GM21825 (cell line): Measurements from ENCODE around the gene FHL2.

Experiments used
- ATAC-seq: cut with Tn5 transposase; IDR thresholded peaks from one replicate; pipeline ENCODE4 v1.9.1; 2021; ENCODE audit warnings: mild to moderate bottlenecking, moderate library complexity; ENCODE audit not compliant: unreplicated experiment

Gene FHL2

GRCh38 chr2:105422801-105423200 is 23.9 kb upstream of the FHL2 start:
- no peak for ATAC-seq

GRCh38 chr2:105421053-105421452 is 22.2 kb upstream of the FHL2 start:
- ATAC-seq: no peak

GRCh38 chr2:105418522-105418921 is 19.7 kb upstream of the FHL2 start:
- no peak for ATAC-seq

GRCh38 chr2:105417857-105418436 is 19.1 kb upstream of the FHL2 start:
- ATAC-seq: no peak

- no peak for ATAC-seq
Measured at GRCh38 chr2:105416156-105416555, 17.3 kb upstream of the FHL2 start.

GRCh38 chr2:105415007-105415406 is 16.2 kb upstream of the FHL2 start:
- no peak for ATAC-seq

- ATAC-seq: no peak
Measured at GRCh38 chr2:105413206-105413605, 14.4 kb upstream of the FHL2 start.

- no peak for ATAC-seq
Measured at GRCh38 chr2:105412584-105412983, 13.7 kb upstream of the FHL2 start.

GRCh38 chr2:105411720-105412407 is 13.0 kb upstream of the FHL2 start:
- ATAC-seq: no peak

GRCh38 chr2:105410554-105410953 is 11.7 kb upstream of the FHL2 start:
- ATAC-seq: no peak

- no peak for ATAC-seq
Measured at GRCh38 chr2:105409717-105410116, 10.9 kb upstream of the FHL2 start.

GRCh38 chr2:105407946-105408743 is 9.3 kb upstream of the FHL2 start:
- no peak for ATAC-seq

GRCh38 chr2:105406221-105406620 is 7.4 kb upstream of the FHL2 start:
- ATAC-seq: no peak

GRCh38 chr2:105405291-105405690 is 6.4 kb upstream of the FHL2 start:
- ATAC-seq: no peak

GRCh38 chr2:105404736-105405135 is 5.9 kb upstream of the FHL2 start:
- ATAC-seq: no peak

- no peak for ATAC-seq
Measured at GRCh38 chr2:105403783-105404698, 5.2 kb upstream of the FHL2 start.

- no peak for ATAC-seq
Measured at GRCh38 chr2:105403241-105403782, 4.5 kb upstream of the FHL2 start.

GRCh38 chr2:105402809-105403208 is 4.0 kb upstream of the FHL2 start:
- no peak for ATAC-seq

GRCh38 chr2:105401867-105402266 is 3.0 kb upstream of the FHL2 start:
- no peak for ATAC-seq

- ATAC-seq: no peak
Measured at GRCh38 chr2:105400138-105400540, 1.3 kb upstream of the FHL2 start.
